Stomach (tissue), 9 donors: ENCODE results near the gene HELZ. TPM values are rescaled to one million over a fixed set of nuclear protein-coding genes. Genes with fewer than 3 reads are reported as not detected.

Source experiments
- DNase-seq, 2 donors: peaks; one replicate each; pipeline versions ENCODE4 v3.0.0 to v3.0.0-alpha.2; 2013 to 2019
- H3K27ac ChIP-seq, 5 donors: fragments of 200-600 bp in 4 of 5; sonication (generic) in 4 of 5; one replicate each; pipeline ENCODE4 v1.5.1; 2013 to 2019; ENCODE audit warnings: mild to moderate bottlenecking in 1 of 5, moderate library complexity in 1 of 5
- H3K27me3 ChIP-seq, 3 donors: fragments of 200-600 bp; sonication (generic); one replicate each; pipeline ENCODE4 v1.5.1; 2017 to 2019; ENCODE audit warnings: mixed run types in 1 of 3
- H3K36me3 ChIP-seq, 4 donors: fragments of 200-600 bp; sonication (generic); 1 replicate in 3 of 4; 2 replicates in 1 of 4; pipeline ENCODE4 v1.5.1; 2016 to 2019
- H3K4me1 ChIP-seq, 4 donors: fragments of 200-600 bp; sonication (generic); one replicate each; pipeline ENCODE4 v1.5.1; 2016 to 2019
- H3K4me3 ChIP-seq, 4 donors: fragments of 200-600 bp; sonication (generic) in 3 of 4; one replicate each; pipeline ENCODE4 v1.5.1; 2016 to 2019; ENCODE audit warnings: mild to moderate bottlenecking in 1 of 4
- H3K9me3 ChIP-seq, 4 donors: fragments of 200-600 bp; sonication (generic); one replicate each; pipeline ENCODE4 v1.5.1; 2016 to 2019
- EP300 ChIP-seq: sonication (generic); formaldehyde crosslinking; IDR thresholded peaks from one replicate; pipeline ENCODE4 v1.6.1; 2017; ENCODE audit warnings: antibody characterized with exemption
- POLR2A ChIP-seq, 4 donors: fragments of 450-650 bp; IDR thresholded peaks; one replicate each; pipeline ENCODE4 v1.6.1; 2016; ENCODE audit warnings: antibody characterized with exemption in 4 of 4, control low read depth in 2 of 4, mild to moderate bottlenecking in 1 of 4, moderate library complexity in 1 of 4
- POLR2AphosphoS5 ChIP-seq, 3 donors: sonication (generic); formaldehyde crosslinking; IDR thresholded peaks; one replicate each; pipeline ENCODE4 v1.6.1; 2016; ENCODE audit warnings: antibody characterized with exemption in 3 of 3
- WGBS, 5 donors: extraction: QIAGEN DNeasy Blood & Tissue Kit in 3 of 5; methylation state at CpG; one replicate each; pipeline versions ENCODE4 v1.1.5 to v1.1.7; 2013 to 2018; 5-methylcytosine and 5-hydroxymethylcytosine counted together
- intact Hi-C: fragments of 100-400 bp; cut with DNase I; formaldehyde crosslinking; loops from one replicate; pipeline ENCODE4 v1.15.1; 2023; ENCODE audit warnings: low total_unique reads
- polyA plus RNA-seq, 3 donors: library from polyadenylated mRNA; stranded (reverse); fragments of 200-250 nt; gene quantifications; one replicate each; pipeline ENCODE4 v1.2.3, GENCODE V29; 2013
- total RNA-seq, 5 donors: library from RNA; depleted of rRNA; stranded (reverse); fragments of >200 nt; gene quantifications; one replicate each; pipeline versions ENCODE4 v1.1.0 to v1.2.3, GENCODE V29; 2014 to 2016
- TF ChIP-seq, protein P1 (sequence below), 7 experiments: fragments of 450-650 bp in 4 of 7; fragments of 200-600 bp in 3 of 7; sonication (generic) in 3 of 7; IDR thresholded peaks; one replicate each; pipeline ENCODE4 v1.5.1; 2016 to 2019; ENCODE audit warnings: antibody characterized with exemption in 7 of 7, control low read depth in 2 of 7, mild to moderate bottlenecking in 1 of 7
- donor health status: healthy with polysubstance abuse.
- donor health status: Bipolar disorder and iron deficiency.
- donor health status: healthy.

The HELZ gene
- total and polyA plus RNA-seq, 8 donors = 2.1 to 218 (median 40.4) TPM

DNA sequence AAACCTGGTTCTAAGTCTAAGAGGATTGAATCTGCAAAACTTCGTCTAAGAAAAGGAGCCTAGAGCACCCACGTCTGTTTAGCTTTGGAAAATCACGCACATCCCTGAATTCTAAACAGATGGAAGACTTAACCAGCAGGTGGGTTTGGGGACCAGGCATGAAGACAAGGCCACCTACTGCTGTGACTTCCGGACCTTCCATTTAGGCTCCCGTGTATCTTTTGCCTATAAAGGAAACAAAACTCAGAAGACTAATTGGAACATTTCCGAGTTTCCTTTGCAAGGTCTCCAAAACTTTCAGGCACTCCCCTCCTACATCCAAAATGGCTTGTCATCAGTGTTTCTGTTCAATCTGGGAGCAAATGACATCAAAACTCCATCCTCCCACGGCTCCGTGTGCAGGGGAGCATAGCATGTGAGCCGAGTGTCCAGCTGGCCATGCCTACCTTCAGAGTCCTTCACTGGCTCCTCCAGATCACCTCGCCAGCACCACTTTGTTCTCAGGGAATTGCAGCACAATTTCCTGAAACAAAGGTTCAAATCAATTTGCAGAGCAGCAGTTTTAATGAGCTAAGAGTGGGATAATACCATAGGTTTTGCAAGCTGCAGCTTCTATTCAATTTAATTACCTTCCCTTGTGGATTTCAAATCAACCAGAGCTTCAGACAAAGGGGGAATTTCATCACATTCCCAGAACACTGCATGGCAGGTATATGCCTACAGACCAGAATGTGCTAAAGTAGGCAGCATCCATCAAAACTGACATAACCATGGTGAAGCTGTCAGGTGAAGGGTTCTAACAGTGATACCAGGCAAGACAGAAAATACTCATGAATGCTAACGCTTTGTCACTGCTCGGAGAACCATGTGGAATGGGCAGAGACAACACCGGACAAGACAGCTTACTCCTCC is 177.2 kb downstream of the HELZ start:
- H3K4me1 ChIP-seq = no peaks in the 10 kb centered on the region
- H3K27ac ChIP-seq = no peak overlapping the region
- no peaks in the 10 kb centered on the region for H3K9me3 ChIP-seq
- H3K4me3 ChIP-seq = no peak overlapping the region
- no peaks in the 10 kb centered on the region for H3K27me3 ChIP-seq
- peaks cover 0 to 8% (median 6%) of the 10 kb centered on the region in 4 donors for H3K36me3 ChIP-seq
- intact Hi-C loops = no loop called here
- DNase-seq = no peak
- TF ChIP-seq EP300 = no peak
- TF ChIP-seq, protein P1, sequence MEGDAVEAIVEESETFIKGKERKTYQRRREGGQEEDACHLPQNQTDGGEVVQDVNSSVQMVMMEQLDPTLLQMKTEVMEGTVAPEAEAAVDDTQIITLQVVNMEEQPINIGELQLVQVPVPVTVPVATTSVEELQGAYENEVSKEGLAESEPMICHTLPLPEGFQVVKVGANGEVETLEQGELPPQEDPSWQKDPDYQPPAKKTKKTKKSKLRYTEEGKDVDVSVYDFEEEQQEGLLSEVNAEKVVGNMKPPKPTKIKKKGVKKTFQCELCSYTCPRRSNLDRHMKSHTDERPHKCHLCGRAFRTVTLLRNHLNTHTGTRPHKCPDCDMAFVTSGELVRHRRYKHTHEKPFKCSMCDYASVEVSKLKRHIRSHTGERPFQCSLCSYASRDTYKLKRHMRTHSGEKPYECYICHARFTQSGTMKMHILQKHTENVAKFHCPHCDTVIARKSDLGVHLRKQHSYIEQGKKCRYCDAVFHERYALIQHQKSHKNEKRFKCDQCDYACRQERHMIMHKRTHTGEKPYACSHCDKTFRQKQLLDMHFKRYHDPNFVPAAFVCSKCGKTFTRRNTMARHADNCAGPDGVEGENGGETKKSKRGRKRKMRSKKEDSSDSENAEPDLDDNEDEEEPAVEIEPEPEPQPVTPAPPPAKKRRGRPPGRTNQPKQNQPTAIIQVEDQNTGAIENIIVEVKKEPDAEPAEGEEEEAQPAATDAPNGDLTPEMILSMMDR (IDR thresholded peaks at IDR 0.05) = no peak
- no peak for TF ChIP-seq POLR2AphosphoS5 (IDR thresholded peaks at IDR 0.05)
- no peak for TF ChIP-seq POLR2A (IDR thresholded peaks at IDR 0.05)
- WGBS, 5 donors = 88 to 92% (median 90%) methylated on average over 13 of the region's 13 CpGs

DNA sequence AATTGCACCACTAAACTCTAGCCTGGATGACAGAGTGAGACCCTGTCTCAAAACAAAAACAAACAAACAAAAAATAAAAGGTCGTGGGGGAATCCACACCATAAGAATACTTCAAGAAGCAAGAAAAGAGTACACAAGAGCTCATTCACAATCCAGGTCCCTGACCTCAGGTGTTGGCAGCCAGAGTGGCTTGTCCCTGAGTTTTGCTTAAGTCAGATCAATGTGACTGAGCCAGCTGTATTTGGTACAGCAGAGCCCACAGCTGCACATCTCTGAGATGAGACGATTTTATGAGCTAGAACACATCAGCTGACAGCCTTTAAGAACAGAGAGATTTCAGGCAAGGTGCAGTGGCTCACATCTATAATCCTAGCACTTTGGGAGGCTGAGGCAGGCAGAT is 178.3 kb downstream of the HELZ start:
- Histone ChIP-seq H3K27ac (no peak overlapping the region), H3K27me3 (no peaks in the 10 kb centered on the region), H3K36me3 (no peaks in the 10 kb centered on the region), H3K9me3 (no peaks in the 10 kb centered on the region), H3K4me1 (no peaks in the 10 kb centered on the region), H3K4me3 (no peak overlapping the region)
- no peak for DNase-seq
- intact Hi-C loops = no loop called here
- TF ChIP-seq POLR2A (IDR thresholded peaks at IDR 0.05) = no peak
- TF ChIP-seq, protein P1 (IDR thresholded peaks at IDR 0.05) = no peak
- TF ChIP-seq EP300 = no peak
- TF ChIP-seq POLR2AphosphoS5 (IDR thresholded peaks at IDR 0.05) = no peak
- whole genome bisulfite sequencing, 5 donors = 30 to 64% (median 57%) methylated on average over 2 of the region's 2 CpGs

DNA sequence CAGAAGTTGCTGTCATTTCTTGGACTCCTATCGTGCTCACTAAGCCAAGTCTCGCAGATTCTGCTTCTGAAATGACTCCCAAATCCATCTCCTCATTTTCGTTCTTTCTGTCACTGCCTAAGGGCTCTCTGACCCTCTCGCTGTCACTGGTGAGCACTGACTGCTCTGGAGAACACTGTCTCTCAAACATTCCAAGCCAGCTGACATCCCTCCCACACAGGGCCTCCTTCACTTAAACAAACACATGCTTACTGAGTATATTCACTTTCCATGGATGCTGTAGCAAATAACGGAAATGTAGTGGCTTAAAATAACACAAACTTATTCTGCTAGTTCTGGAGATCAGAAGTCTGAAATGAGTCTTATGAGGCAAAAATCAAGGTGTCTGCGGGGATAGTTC is 181.9 kb downstream of the HELZ start:
- Histone ChIP-seq H3K4me3 (no peak overlapping the region), H3K9me3 (no peaks in the 10 kb centered on the region), H3K4me1 (no peaks in the 10 kb centered on the region), H3K27ac (no peak overlapping the region), H3K27me3 (no peaks in the 10 kb centered on the region), H3K36me3 (no peaks in the 10 kb centered on the region)
- intact Hi-C loops = no loop called here
- DNase-seq = no peak
- TF ChIP-seq EP300 (no peak), POLR2AphosphoS5 (IDR thresholded peaks at IDR 0.05) (no peak), POLR2A (IDR thresholded peaks at IDR 0.05) (no peak)
- TF ChIP-seq, protein P1 (IDR thresholded peaks at IDR 0.05) = no peak
- 78 to 90% (median 84%) methylated on average over 6 of the region's 6 CpGs for WGBS, 5 donors

DNA sequence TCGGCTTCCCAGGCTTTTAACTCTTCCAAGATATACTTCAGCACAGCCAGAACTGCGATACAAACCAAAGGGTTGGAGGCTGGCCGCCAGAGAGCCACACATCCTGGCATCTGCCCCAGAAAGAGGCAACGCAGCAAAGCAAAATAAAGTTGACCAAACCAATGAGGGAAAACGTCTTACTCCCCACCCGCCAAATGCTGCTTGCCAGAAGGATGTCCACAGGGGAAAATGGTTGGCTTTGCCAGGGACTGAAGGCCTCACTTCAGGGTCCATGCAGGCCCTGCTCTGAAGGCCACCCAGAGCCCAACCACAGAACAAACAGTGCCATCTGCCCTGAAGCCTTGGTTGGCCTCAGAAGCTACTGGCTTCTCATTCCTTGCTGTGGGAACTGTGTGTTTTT is 185.6 kb downstream of the HELZ start:
- Histone ChIP-seq H3K4me3 (no peak overlapping the region), H3K36me3 (no peaks in the 10 kb centered on the region), H3K27ac (no peak overlapping the region), H3K4me1 (no peaks in the 10 kb centered on the region), H3K9me3 (no peaks in the 10 kb centered on the region), H3K27me3 (no peaks in the 10 kb centered on the region)
- no peak for TF ChIP-seq EP300
- no peak for TF ChIP-seq POLR2A (IDR thresholded peaks at IDR 0.05)
- TF ChIP-seq, protein P1 (IDR thresholded peaks at IDR 0.05) = no peak
- no peak for TF ChIP-seq POLR2AphosphoS5 (IDR thresholded peaks at IDR 0.05)
- 66 to 80% (median 74%) methylated on average over 6 of the region's 6 CpGs for WGBS, 5 donors
- intact Hi-C loops = no loop called here
- DNase-seq = no peak
